ENCODE data around the gene KIAA0232. TPM values are rescaled to one million over a fixed set of nuclear protein-coding genes. Genes with fewer than 3 reads are reported as not detected.
A peak's percentile ranks its signal among the peaks of the same experiment; 100 is the strongest.

KIAA0232 gene
- total RNA-seq, 4 donors from 2014 or later = 34.6 to 54.0 (median 47.8) TPM

DNA sequence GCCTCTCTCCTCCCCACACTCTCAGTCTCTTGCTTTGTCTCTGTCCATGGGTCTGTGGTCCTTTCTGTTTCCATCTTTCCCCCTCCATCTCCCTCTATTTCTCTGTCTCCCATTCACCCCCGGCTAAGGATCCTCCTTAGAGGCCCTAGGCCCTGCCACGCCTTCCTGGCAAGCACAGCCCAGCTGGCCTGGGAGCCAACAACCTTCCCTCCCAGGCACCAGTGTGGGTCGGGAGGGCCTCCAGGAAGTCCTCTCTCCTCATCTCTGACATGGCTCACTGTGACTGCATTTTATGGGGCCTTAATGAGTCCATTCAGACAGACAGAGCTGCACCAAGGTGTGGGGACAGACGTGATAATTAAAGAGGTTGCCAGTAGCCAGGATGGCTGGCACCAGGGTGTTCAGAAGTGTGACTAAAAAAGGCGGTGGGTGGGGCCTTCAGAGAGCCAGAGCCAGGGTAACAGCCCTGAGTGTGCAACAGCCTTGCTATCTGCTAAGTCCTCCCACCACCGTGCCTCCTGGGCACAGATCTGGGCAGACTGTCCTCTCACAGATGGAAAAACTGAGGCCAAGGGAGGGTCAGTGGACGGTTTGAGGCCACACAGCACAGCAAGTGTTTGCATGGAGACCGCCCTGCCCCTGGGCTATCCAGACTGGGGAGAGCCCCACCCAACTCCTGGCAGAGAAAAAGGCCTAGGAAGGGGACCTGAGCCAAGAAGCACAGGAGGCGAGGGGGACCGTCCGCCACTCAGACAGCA is 35.1 kb upstream of the KIAA0232 start:
- Histone ChIP-seq H3K36me3 (no peaks in the 10 kb centered on the region), H3K4me1 (peaks cover 25 to 36% (median 28%) of the 10 kb centered on the region in 4 donors), H3K4me3 (no peak overlapping the region), H3K27ac (replicated peaks in 1 of 4) (no peak overlapping the region), H3K9me3 (no peaks in the 10 kb centered on the region), H3K27me3 (no peaks in the 10 kb centered on the region)
- TF ChIP-seq POLR2A (IDR thresholded peaks at IDR 0.05; ENCODE audit: low read depth) = no peak
- no peak for TF ChIP-seq POLR2AphosphoS5 (IDR thresholded peaks at IDR 0.05)
- TF ChIP-seq EP300 (IDR thresholded peaks at IDR 0.05) = no peak
- TF ChIP-seq CTCF (IDR thresholded peaks at IDR 0.05) = no peak
- intact Hi-C loops (cut with DNase I) = no loop called here
- WGBS = 59% methylated on average over 8 of the region's 11 CpGs
- no peak for DNase-seq (ENCODE audit: extremely low spot score)

DNA sequence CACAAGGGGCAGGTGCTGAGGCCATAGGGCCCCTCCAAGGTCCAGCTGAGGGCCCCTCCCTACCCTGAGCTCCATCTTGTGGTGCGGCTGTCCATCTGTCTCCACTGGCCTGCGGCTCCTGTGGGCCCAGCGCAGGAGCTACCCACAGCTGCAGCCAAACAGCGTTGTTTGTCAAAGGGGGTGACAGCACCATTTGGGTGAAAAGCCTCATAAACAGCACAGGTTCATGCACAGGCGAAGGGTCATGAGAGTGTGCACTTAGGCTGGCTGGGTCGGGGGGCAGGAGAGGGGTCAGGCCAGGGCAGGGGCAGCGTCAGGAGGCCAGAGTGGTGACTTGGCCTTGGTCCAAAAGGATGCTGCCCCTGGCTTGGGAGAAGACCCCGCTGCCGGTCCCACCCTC is 34.2 kb upstream of the KIAA0232 start:
- no peaks in the 10 kb centered on the region for H3K27me3 ChIP-seq
- no peaks in the 10 kb centered on the region for H3K9me3 ChIP-seq
- TF ChIP-seq EP300 (IDR thresholded peaks at IDR 0.05) (no peak), POLR2A (IDR thresholded peaks at IDR 0.05; ENCODE audit: low read depth) (no peak), CTCF (IDR thresholded peaks at IDR 0.05) (no peak), POLR2AphosphoS5 (IDR thresholded peaks at IDR 0.05) (no peak)
- no peak overlapping the region for H3K27ac ChIP-seq (replicated peaks in 1 of 4)
- intact Hi-C loops (cut with DNase I) = no loop called here
- H3K4me3 ChIP-seq = no peak overlapping the region
- no peaks in the 10 kb centered on the region for H3K36me3 ChIP-seq
- peaks cover 25 to 36% (median 28%) of the 10 kb centered on the region in 4 donors for H3K4me1 ChIP-seq
- DNase-seq (ENCODE audit: extremely low spot score) = no peak
- 91% methylated on average over 9 of the region's 9 CpGs for WGBS

DNA sequence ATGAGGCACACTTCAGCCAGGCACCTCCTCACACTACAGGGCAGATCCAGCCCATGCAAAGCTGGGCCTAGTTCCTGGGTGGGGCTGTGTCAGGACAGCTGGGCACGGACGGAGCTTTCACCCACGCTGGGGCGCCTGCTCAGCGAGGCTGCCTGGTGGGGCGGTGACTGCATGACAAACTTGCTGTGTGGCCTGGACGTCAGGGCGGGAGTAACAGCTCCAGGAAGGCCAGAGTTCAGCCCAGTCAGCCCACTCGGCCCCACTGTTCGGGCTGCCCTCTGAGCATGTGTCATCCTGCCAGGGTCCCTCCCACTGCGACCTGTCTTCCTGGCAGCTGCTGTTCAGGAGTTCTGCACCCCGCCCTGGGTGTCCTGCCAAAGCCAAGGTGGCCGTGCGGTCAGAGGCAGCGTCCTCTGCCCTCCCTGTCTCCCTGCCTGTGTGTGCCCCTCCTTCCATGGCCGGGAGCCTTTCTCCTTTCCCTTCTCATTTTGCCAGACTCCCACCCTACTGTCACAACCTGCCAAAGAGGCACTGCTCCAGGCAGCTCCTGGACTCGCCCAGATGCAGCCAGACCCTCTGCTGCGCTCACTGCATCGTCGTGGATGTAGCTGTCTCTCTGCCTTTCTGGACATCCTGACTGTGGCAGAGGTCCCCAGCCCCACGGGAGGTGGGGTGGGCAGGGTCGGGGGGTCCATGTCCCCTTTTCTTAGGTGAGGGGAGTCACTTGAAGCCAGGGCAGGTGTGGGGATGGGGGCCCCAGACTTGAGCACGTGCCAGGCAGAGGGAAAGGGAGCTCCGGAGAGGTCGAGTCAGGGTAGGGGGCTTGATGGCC is 33.0 kb upstream of the KIAA0232 start:
- H3K27me3 ChIP-seq = no peaks in the 10 kb centered on the region
- peak overlapping the region in 2 of 4 donors; percentile 44 to 54 for H3K27ac ChIP-seq (replicated peaks in 1 of 4)
- no peak overlapping the region for H3K4me3 ChIP-seq
- 65% methylated on average over 18 of the region's 25 CpGs for WGBS
- no peaks in the 10 kb centered on the region for H3K9me3 ChIP-seq
- peak; percentile 34 to 36 for TF ChIP-seq POLR2AphosphoS5 (IDR thresholded peaks at IDR 0.05)
- TF ChIP-seq EP300 (IDR thresholded peaks at IDR 0.05) = no peak
- peak; percentile 39 for TF ChIP-seq POLR2A (IDR thresholded peaks at IDR 0.05; ENCODE audit: low read depth)
- TF ChIP-seq CTCF (IDR thresholded peaks at IDR 0.05) = no peak
- DNase-seq (ENCODE audit: extremely low spot score) = no peak
- H3K36me3 ChIP-seq = no peaks in the 10 kb centered on the region
- H3K4me1 ChIP-seq = peaks cover 25 to 36% (median 28%) of the 10 kb centered on the region in 4 donors
- intact Hi-C loops (cut with DNase I) = no loop called here

DNA sequence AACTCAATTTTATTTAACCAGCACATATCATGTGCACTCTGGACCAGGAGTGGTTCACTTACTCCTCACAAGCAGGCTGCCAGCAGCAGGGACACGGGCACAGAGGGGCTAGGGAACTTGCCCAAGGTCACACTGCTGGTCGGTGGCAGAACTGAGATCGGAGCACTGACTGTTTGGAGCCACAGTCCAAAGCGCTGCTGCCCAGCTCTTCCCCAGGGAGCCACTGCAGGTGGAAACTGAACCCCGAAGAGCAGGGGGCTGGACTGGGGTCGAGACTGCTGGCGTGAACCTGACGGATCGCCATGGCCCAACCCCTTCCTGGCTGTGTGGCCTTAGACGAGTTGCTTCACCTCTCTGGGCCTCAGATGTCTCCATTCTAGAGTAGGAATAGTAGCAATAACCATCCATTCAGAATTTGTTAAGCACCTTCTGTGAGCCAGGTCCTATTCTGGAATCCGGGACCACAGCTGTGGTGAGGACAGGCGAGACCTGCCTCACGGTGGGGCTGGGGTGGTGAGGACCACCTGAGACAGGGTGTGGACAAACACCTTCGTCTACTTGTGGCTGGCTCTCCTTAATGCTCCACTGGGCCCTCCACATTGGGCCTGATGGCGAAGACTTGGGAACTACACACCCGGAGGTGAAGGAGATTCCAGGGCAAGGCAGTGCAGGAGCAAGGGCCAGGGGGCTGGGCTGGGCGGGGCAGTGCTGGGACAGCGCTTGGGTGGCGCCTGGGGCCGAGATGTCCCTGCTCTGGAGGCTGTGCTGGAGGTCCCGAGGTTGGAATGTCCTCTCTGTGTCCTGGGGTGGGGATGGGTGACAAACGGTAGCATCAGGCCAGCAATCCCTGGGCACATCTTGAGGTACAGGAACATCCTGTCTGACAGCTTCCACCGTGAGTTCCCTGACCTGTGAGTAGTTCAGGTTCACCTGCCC is 32.0 kb upstream of the KIAA0232 start:
- Histone ChIP-seq H3K4me1 (peaks cover 26 to 36% (median 30%) of the 10 kb centered on the region in 4 donors), H3K27ac (replicated peaks in 1 of 4) (peak overlapping the region in 1 of 4 donors; percentile 44), H3K27me3 (no peaks in the 10 kb centered on the region), H3K36me3 (no peaks in the 10 kb centered on the region), H3K9me3 (no peaks in the 10 kb centered on the region), H3K4me3 (no peak overlapping the region)
- 86% methylated on average over 18 of the region's 23 CpGs for WGBS
- intact Hi-C loops (cut with DNase I) = no loop called here
- DNase-seq (ENCODE audit: extremely low spot score) = no peak
- no peak for TF ChIP-seq POLR2A (IDR thresholded peaks at IDR 0.05; ENCODE audit: low read depth)
- no peak for TF ChIP-seq POLR2AphosphoS5 (IDR thresholded peaks at IDR 0.05)
- no peak for TF ChIP-seq EP300 (IDR thresholded peaks at IDR 0.05)
- TF ChIP-seq CTCF (IDR thresholded peaks at IDR 0.05) = no peak

Measured in esophagus muscularis mucosa (tissue), 4 donors.